Measurements from ENCODE around the gene NME7.

Gene NME7

GRCh38 chr1:169148472-169149252 lies 218.9 kb downstream of the NME7 start:
- no peak for DNase-seq (ENCODE audit: low read depth)
- TF ChIP-seq CTCF (IDR thresholded peaks at IDR 0.05; ENCODE audit: low read depth, low read length, missing control alignments) = no peak
- H3K4me3 ChIP-seq (ENCODE audit: low read depth, low read length) = no peak overlapping the region

- no peak for TF ChIP-seq CTCF (IDR thresholded peaks at IDR 0.05; ENCODE audit: low read depth, low read length, missing control alignments)
- DNase-seq (ENCODE audit: low read depth) = no peak
- H3K4me3 ChIP-seq (ENCODE audit: low read depth, low read length) = no peak overlapping the region
Measured at GRCh38 chr1:169146576-169147214, 220.9 kb downstream of the NME7 start.

DNA sequence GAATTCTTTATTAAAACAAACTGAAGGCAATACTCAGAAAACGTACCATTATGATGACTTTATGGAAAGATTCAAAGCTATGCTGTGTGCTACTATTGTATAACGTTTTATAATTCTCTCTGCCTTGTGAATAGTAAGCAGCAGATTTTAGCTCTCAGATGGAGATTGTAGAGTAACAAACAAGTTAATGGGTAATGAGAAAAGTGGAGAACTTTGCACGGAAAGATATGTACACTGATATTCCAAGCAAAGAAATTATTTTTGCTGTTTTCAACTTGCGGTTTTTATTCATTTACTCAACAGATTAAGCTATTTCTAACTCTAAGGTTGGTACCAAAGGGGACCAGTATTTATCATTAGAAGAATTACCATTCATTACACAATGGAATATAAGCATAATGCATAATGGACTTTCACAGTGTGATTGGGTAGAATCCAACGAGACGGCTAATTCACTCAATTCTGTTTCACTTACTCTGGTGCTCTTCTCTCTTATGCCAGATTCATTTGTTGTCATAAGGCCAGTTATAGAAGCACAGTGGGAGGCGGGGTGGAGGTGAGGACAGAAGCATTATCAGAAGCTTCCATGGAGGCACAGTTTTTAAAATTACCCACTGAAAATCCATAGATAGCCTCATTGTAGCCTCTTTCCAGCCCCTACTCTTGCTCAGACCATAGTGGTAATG lies 222.5 kb downstream of the NME7 start:
- no peak for TF ChIP-seq CTCF (IDR thresholded peaks at IDR 0.05; ENCODE audit: low read depth, low read length, missing control alignments)
- no peak overlapping the region for H3K4me3 ChIP-seq (ENCODE audit: low read depth, low read length)
- no peak for DNase-seq (ENCODE audit: low read depth)

DNA sequence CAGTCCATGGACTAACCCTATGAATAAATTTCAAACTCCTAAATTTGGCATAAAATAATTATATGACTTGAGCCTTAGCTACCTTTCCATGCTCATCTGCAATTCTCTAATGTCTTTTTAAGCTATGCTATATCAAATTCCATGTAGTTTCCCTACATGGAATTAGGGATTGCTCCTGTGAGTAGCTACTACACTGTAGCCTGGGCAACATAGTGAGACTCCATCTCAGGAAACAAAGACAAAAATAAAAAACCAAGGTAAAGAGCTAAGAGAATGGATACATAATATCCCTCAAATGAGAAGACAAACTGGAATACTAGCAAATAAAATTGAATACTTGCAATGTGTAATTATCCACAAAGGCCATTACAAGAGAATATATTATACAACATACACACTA lies 223.6 kb downstream of the NME7 start:
- no peak overlapping the region for H3K4me3 ChIP-seq (ENCODE audit: low read depth, low read length)
- TF ChIP-seq CTCF (IDR thresholded peaks at IDR 0.05; ENCODE audit: low read depth, low read length, missing control alignments) = no peak
- no peak for DNase-seq (ENCODE audit: low read depth)

DNA sequence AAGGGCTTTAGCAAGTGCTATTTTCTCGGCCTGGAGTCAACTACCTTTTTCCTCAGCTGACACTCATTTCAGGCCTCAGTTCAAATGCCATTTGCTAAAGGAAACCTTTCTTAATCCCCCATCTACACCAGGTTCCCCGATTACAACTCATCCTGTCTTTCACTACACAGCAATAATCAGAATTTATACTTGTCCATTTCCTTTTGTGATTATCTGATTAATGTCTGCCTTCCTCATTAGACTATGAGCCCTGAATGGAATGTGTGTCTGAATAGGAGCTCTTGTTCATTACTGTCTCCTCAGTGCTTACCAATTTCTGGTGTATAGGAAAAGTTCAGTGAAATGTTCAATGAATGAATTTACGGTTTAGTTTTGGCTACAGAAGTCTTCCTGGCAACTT lies 224.3 kb downstream of the NME7 start:
- DNase-seq (ENCODE audit: low read depth) = no peak
- TF ChIP-seq CTCF (IDR thresholded peaks at IDR 0.05; ENCODE audit: low read depth, low read length, missing control alignments) = no peak
- H3K4me3 ChIP-seq (ENCODE audit: low read depth, low read length) = no peak overlapping the region

DNA sequence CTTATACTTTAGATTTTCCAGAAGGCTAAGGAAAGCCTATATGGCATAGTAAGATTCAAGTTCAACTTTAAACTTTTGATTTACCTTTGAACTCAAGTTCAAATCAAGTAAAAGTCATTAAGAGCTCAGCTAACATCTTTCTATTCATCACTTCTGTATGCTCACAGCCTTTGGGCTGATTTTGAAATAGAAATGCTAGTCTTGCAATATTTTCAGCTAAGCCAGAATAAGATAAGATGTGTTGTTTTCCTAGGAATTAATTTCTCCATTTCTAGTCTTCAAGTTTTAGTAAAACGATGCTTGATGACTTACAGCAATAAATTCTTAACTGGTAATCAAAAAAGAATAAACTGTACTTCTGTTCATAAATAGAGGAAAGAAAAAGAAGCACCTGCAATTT lies 225.5 kb downstream of the NME7 start:
- DNase-seq (ENCODE audit: low read depth) = no peak
- no peak for TF ChIP-seq CTCF (IDR thresholded peaks at IDR 0.05; ENCODE audit: low read depth, low read length, missing control alignments)
- no peak overlapping the region for H3K4me3 ChIP-seq (ENCODE audit: low read depth, low read length)
